Immature natural killer cell (primary cell): Measurements from ENCODE around the gene LST1. TPM values are rescaled to one million over a fixed set of nuclear protein-coding genes. Genes with fewer than 3 reads are reported as not detected.

Source experiments
- DNase-seq, 3 donors: peaks; one replicate each; pipeline ENCODE4 v3.0.0; 2022; ENCODE audit warnings: mixed read lengths in 1 of 3
- H3K27ac Mint-ChIP-seq, 6 donors: one replicate each; pipeline ENCODE4 v1.8.0; 2020; ENCODE audit warnings: mixed read lengths in 6 of 6, mild to moderate bottlenecking in 5 of 6, inconsistent platforms in 4 of 6, moderate library complexity in 3 of 6
- H3K27me3 Mint-ChIP-seq, 3 donors: one replicate each; pipeline ENCODE4 v1.8.0; 2020 to 2021; ENCODE audit warnings: low read depth in 3 of 3, mild to moderate bottlenecking in 3 of 3, mixed read lengths in 3 of 3, moderate library complexity in 3 of 3, inconsistent platforms in 1 of 3
- H3K36me3 Mint-ChIP-seq, 3 donors: one replicate each; pipeline ENCODE4 v1.8.0; 2020; ENCODE audit warnings: mixed read lengths in 3 of 3, inconsistent platforms in 2 of 3, mild to moderate bottlenecking in 2 of 3
- H3K4me1 Mint-ChIP-seq, 2 donors: one replicate each; pipeline ENCODE4 v1.8.0; 2020; ENCODE audit warnings: inconsistent platforms in 2 of 2, mild to moderate bottlenecking in 2 of 2, mixed read lengths in 2 of 2, moderate library complexity in 1 of 2
- H3K4me3 Mint-ChIP-seq, 5 donors: one replicate each; pipeline ENCODE4 v1.8.0; 2020; ENCODE audit warnings: mild to moderate bottlenecking in 5 of 5, mixed read lengths in 5 of 5, inconsistent platforms in 3 of 5, moderate library complexity in 3 of 5
- H3K9me3 Mint-ChIP-seq, 6 donors: one replicate each; pipeline ENCODE4 v1.8.0; 2020; ENCODE audit warnings: mild to moderate bottlenecking in 6 of 6, mixed read lengths in 6 of 6, inconsistent platforms in 4 of 6, moderate library complexity in 3 of 6
- polyA plus RNA-seq, 3 donors: library from polyadenylated mRNA; unstranded; fragments of 300-500 nt; fragmentation: Illumina TruSeq; gene quantifications; one replicate each; pipeline ENCODE4 v1.2.3, GENCODE V29; 2021

LST1 gene
- polyA plus RNA-seq, 3 donors from 2014 or later = 20.3 to 44.8 (median 42.3) TPM

DNA sequence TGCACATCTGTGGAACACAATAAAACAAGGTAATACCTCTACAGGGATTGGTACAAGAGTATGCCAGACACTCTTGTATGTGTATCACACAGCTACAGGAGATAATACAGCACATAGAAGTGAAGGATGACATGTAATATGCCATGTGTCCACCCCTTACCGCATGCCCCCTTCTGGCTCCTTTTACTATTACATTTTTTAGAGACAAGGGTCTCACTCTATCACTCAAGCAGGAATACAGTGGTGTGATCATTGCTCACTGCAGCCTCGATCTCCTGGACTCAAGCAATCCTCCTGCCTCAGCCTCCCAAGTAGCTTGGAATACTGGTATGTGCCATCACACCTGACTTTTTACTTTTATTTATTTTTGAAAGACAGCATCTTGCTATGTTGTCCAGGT is 10.9 kb downstream of the LST1 start:
- Mint-ChIP-seq H3K9me3 (no peaks in the 10 kb centered on the region), H3K4me3 (no peak overlapping the region), H3K36me3 (no peaks in the 10 kb centered on the region), H3K4me1 (peaks cover 45 to 49% of the 10 kb centered on the region in 2 donors), H3K27me3 (peaks cover 6 to 14% (median 12%) of the 10 kb centered on the region in 3 donors), H3K27ac (peak overlapping the region in 5 of 6 donors; percentile 43 to 71 (median 52))
- DNase-seq = peak; percentile 67 to 75 (median 71)

DNA sequence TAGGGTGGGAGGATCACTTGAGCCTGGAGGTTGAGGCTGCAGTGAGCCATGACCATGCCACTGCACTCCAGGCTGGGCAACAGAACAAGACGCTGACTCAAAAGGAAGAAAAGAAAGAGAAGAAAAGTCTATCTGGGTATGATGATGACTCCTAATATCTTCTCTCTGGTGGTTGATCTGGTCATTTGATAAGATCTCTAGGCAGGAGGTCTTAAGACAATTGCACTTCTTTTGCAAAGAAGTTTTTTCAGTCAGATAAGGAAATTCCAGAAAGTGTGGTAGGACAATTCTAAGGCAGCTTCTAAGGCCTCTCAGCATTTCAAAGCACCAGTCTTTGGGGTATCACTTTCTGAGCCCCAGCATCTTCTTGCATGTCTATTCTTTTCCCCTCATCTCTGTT is 21.2 kb downstream of the LST1 start:
- H3K36me3 Mint-ChIP-seq = no peaks in the 10 kb centered on the region
- no peaks in the 10 kb centered on the region for H3K9me3 Mint-ChIP-seq
- H3K4me3 Mint-ChIP-seq = no peak overlapping the region
- DNase-seq = no peak
- H3K27me3 Mint-ChIP-seq = peaks cover 0 to 7% (median 6%) of the 10 kb centered on the region in 3 donors
- H3K27ac Mint-ChIP-seq = no peak overlapping the region
- no peaks in the 10 kb centered on the region for H3K4me1 Mint-ChIP-seq

DNA sequence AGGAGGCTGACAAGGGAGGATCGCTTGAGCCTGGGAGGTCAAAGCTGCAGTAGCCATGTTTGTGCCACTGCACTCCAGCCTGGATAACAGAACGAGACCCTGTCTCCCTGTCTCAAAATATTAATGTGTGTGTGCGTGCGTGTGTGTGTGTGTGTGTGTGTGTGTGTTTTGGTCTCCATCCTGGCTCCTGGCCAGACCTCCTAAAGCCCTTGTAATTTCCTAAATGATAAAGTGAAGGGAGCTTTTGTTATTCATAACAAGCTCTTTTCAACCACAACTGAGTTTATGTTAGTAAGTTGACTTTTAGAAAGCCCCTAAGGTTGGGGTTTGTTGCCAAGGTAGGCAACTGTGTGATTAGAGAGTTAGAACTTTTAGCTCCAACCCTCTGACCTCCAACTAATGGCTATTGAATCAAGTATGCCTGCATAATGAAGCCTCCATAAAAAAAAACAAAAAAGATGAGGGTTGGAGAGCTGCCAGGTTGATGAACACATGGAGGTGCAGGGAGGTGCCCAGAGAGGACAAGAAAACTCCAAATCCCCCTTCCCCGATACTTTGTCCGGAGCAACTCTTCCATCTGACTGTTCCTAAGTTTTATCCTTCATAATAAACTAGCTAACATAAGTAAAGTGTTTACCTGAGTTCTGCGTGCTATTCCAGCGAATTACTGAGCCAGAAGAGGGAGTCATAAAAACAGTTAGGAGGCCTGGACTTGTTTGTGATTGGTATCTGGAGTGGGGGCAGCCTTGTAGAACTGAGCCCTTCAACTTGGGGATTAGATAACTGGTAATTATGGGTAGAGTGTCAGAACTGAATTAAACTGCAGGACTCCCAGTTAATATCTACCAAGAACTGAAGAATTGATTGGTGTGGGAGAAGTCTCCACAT is 23.7 kb downstream of the LST1 start:
- Mint-ChIP-seq H3K4me3 (no peak overlapping the region), H3K27ac (no peak overlapping the region), H3K36me3 (no peaks in the 10 kb centered on the region), H3K9me3 (no peaks in the 10 kb centered on the region), H3K27me3 (peaks cover 0 to 7% (median 2%) of the 10 kb centered on the region in 3 donors), H3K4me1 (no peaks in the 10 kb centered on the region)
- DNase-seq = no peak

DNA sequence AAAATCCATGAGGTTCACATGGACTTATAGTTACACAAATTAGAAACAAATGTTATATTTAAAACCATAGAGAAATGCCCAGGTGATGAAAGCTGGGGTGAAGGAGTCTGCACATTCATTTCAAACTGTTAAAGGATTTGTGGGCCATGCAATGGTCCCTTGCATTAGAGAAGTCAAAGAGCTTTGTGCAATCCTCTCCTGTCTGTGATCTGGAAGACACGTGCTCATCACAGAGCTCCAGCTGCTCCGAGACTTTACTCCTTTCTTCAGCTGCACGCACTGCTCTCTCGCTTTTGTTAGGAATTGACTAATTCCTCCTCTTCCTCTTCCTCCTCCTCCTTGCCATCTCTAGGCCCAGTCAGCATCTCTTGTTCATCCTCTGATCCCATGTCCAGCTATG is 24.9 kb downstream of the LST1 start:
- Mint-ChIP-seq H3K27me3 (peaks cover 2 to 7% (median 2%) of the 10 kb centered on the region in 3 donors), H3K9me3 (no peaks in the 10 kb centered on the region), H3K4me1 (no peaks in the 10 kb centered on the region), H3K27ac (no peak overlapping the region), H3K36me3 (no peaks in the 10 kb centered on the region), H3K4me3 (no peak overlapping the region)
- DNase-seq = no peak

DNA sequence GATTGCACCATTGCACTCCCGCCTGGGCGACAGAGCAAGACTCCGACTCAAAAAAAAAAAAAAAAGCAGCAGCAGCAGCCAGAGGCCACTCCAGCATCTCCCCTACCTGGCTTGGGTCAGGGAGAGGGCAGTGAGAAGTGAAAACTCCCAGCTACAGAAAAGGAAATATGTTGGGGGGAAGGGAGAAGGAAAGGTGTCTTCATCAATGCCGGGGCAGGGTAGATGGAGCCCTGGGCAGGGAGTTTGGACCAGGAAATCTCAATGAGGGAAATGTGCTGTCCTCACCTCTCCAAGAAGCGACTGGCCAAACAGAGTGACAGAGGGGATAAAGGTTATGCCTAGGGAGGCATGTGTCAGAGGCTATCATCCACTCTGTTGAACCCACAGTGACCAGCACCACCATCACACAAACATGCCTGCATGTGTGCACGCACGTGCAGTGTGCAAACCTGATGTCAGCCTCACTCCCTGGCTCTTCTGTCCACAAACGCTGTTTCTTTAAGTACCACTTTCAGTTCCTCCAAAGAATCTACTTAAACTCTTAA is 28.1 kb downstream of the LST1 start:
- Mint-ChIP-seq H3K4me1 (peaks cover 0 to 1% of the 10 kb centered on the region in 2 donors), H3K27ac (no peak overlapping the region), H3K4me3 (no peak overlapping the region)

DNA sequence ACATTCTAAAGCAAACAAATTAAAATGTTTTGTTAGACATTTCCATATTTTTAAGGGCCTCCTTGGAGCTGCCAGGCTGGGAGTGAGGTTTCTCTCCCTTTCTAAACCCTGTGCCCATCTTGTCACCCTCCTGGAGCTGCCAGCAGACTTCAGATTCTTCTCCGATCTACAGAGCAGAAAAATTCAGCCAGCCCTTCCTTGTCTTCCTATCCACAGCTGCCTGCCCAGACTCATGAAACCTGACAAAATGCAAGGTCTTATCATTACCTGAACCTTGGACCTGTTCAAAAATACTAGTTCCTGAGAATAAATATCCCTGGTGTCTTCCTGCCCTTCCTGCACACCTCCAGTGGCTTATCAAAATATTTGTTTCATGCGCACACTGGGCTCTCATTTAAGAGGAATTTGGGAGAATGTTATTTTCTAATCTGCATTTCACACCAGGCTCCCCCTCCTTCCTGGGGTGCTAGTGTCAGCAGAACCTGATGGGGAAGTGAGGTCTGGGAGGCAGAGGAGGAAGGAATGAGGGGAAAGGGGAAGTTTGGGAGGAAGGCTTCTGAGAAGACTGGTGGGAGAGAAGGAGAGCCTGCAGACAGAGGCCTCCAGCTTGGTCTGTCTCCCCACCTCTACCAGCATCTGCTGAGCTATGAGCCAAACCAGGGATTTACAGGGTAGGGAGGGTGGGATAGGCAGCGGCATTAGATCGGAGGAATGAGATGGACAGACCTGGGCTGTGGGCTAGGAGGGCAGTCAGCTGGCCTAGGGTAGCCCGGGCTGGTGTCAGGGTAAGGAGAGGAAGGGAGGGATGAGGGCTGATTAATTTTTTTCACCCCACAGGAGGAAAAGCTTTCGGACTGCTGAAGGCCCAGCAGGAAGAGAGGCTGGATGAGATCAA is 28.9 kb downstream of the LST1 start, which contains the start of gene AIF1:
Gene AIF1, plus strand, starts transcription at position 551 of the 895 bp plus-strand sequence. Its CDS starts 96 bp downstream, at position 647.
- DNase-seq = no peak
- peaks cover 2 to 6% (median 2%) of the 10 kb centered on the region in 3 donors for H3K27me3 Mint-ChIP-seq
- H3K4me1 Mint-ChIP-seq = peaks cover 5 to 7% of the 10 kb centered on the region in 2 donors
- peak within 1 kb of the TSS in 4 of 6 donors; percentile 5 to 67 (median 32) for H3K27ac Mint-ChIP-seq
- H3K9me3 Mint-ChIP-seq = no peaks in the 10 kb centered on the region
- no peaks in the 10 kb centered on the region for H3K36me3 Mint-ChIP-seq
- peak within 1 kb of the TSS in 1 of 5 donors; percentile 31 for H3K4me3 Mint-ChIP-seq

More for the DNA sequence above, 28.1 kb downstream of the LST1 start:
- no peak for DNase-seq
- Mint-ChIP-seq H3K27me3 (peaks cover 1 to 4% (median 2%) of the 10 kb centered on the region in 3 donors), H3K36me3 (no peaks in the 10 kb centered on the region), H3K9me3 (no peaks in the 10 kb centered on the region)

DNA sequence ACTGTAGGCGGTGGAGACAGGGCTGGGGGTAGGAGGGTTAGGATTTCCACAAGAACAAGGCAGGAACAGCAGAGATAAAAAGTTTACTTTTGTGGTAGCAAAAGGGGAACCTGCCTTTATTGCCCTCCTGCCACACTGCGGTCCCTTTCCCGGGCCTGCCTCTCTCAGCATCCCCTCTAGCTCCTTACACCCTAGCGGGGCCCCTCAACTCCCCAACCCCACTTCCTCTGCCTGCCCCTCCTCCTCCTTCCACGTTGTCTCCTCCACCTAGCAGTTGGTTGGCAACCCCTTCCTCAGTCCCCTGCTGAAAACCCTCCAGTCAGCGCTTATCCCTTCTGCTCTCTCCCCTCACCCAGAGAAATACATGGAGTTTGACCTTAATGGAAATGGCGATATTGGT is 29.7 kb downstream of the LST1 start:
- peaks cover 6 to 12% (median 8%) of the 10 kb centered on the region in 3 donors for H3K27me3 Mint-ChIP-seq
- H3K9me3 Mint-ChIP-seq = no peaks in the 10 kb centered on the region
- H3K27ac Mint-ChIP-seq = peak overlapping the region in 1 of 6 donors; percentile 5
- H3K4me3 Mint-ChIP-seq = no peak overlapping the region
- H3K4me1 Mint-ChIP-seq = peaks cover 8% of the 10 kb centered on the region in 2 donors
- H3K36me3 Mint-ChIP-seq = no peaks in the 10 kb centered on the region
- DNase-seq = no peak

DNA sequence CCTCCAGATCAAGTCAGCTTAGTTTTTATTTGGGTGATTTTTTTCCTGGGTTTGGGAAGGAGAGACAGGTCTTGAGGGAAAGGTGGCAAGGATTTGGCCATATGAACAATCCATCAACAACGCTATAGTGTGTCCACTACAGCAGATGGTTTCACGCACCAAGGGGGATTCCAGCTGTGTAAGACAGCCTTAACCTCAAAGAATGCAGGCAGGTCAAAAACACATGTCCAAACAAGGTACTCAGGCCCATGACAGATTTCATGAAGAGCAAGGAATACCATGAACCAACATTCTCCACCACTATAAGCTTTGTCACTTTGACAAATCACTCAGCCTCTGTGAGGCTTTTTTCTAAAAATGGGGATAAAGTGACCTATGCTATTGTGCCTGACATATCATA is 30.9 kb downstream of the LST1 start:
- Mint-ChIP-seq H3K4me3 (peak overlapping the region in 1 of 5 donors; percentile 46), H3K4me1 (peaks cover 19% of the 10 kb centered on the region in 2 donors)

DNA sequence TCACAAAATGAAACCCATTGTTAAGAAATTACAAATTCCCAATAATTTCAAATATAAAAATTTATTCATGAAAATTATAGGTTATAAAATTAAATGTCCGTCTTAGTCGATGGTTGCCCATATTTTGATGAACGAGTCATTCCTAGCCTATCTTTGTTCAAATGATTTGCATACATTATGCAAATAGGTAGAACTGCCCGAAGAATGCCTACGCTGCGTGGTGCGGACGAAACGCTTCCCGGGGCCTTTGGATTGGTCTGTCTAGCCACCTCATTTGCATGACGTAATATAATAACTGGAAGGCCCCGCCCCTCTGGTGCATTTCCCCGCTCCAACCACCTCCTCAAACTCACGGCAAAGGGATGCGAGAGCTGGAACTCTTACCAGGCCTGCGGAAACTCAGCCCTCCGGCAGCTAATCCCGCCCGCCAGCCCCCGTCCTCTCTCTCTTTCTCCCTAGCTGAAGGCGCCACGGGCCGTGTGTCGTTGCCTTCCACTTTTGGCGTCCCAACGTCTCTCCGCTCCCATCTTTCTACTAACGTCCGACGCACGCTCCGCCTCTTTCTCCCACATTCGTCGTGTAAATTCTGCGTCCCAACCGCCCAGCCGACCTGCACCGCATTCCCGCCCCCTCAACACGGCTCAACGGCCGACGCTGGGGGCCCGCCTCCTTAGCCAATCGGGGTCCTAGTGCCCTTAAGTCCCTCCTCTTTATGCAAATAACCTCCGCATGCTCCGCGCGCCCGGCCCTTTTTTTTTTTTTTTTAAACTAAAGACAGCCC is 33.9 kb downstream of the LST1 start:
- H3K4me3 Mint-ChIP-seq = peak overlapping the region; percentile 87 to 94 (median 89)
- peaks cover 27 to 29% of the 10 kb centered on the region in 2 donors for H3K4me1 Mint-ChIP-seq
- no peaks in the 10 kb centered on the region for H3K9me3 Mint-ChIP-seq

More for the DNA sequence above, 30.9 kb downstream of the LST1 start:
- Mint-ChIP-seq H3K27ac (peak overlapping the region in 1 of 6 donors; percentile 63), H3K36me3 (no peaks in the 10 kb centered on the region), H3K9me3 (no peaks in the 10 kb centered on the region), H3K27me3 (peaks cover 11 to 19% (median 14%) of the 10 kb centered on the region in 3 donors)
- DNase-seq = no peak

DNA sequence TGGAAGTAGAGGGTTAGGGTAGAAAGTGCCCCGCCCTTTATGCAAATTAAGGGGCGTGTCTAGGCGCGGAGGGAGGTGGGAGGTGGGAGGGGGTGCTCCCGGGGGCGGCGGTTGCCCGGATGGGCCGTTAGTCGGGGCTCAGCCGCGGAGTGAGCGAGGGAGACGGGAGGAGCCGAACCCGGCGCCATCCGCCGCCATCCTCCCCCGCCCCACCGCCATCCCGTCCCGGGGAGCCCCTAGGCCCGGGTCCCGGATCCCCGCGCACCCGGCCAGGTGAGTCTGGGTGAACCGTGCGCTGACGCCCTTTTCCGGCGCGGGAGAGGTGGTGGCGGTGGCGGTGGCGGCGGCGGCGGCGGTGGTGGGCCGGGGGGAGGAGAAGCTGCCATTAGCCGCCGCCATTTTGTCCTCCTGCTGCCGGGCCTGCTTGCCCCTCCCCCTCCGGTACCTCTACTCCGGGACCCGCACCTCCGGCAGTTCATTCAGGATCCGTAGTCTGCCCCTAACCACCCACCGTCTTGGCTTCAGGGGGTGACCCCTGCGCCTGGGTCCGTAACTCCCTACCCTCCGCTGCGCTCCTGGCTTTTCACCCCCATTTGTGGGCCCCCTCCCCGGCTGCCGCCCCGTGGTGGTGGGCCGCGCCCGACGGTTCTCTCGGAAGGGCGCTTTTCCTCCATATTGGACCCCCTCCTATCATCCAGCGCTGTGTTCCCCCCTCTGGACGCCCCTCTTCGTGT is 34.7 kb downstream of the LST1 start, which contains the start of gene PRRC2A:
Gene PRRC2A, plus strand, starts transcription at position 130 of the 734 bp plus-strand sequence. CDS start 2,075 bp downstream, outside the sequence.
- Mint-ChIP-seq H3K36me3 (peaks cover 6 to 20% (median 10%) of the 10 kb centered on the region in 3 donors), H3K4me3 (peak within 1 kb of the TSS; percentile 90 to 96 (median 93)), H3K27ac (peak within 1 kb of the TSS; percentile 97 to 99 (median 98)), H3K4me1 (peaks cover 27 to 29% of the 10 kb centered on the region in 2 donors), H3K27me3 (peaks cover 11 to 18% (median 14%) of the 10 kb centered on the region in 3 donors), H3K9me3 (no peaks in the 10 kb centered on the region)
- DNase-seq = peak in 1 of 3 donors; percentile 78

More for the DNA sequence above, 33.9 kb downstream of the LST1 start:
- DNase-seq = peak; percentile 97 to 99 (median 98)
- peak overlapping the region; percentile 95 to 99 (median 97) for H3K27ac Mint-ChIP-seq
- H3K36me3 Mint-ChIP-seq = peaks cover 6 to 12% (median 6%) of the 10 kb centered on the region in 3 donors
- H3K27me3 Mint-ChIP-seq = peaks cover 11 to 19% (median 14%) of the 10 kb centered on the region in 3 donors

DNA sequence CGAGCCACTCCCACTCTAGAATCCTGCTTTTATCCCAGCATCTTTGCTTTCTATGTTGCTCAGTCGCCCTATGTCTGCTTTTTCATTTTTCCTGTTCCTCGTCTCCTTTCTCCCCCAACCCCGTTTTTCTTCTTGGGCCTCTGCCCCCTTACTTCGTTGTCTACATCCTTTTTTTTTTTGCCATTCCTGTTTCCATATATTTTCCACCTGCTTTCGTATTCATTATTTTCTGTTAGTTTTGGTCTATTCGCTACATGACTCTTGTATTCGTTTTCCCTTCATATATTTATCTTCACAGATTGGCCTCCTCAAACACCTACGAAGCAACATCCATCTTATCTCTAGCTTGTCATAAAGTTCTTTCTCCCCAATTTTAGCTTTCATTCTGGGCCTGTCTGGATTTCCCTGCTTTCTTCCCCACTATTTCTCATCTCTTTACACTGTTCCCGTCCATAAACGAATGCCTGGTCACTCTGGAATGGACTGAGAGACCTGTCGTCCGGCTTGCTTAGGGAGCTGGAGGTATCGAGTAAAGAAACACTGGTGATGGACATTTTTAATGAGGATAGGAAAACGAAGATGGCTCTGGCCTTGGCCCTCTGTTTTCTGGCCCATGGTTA is 35.4 kb downstream of the LST1 start:
- Mint-ChIP-seq H3K27ac (peak overlapping the region; percentile 93 to 98 (median 97)), H3K4me3 (peak overlapping the region; percentile 87 to 96 (median 93)), H3K27me3 (peaks cover 11 to 15% (median 14%) of the 10 kb centered on the region in 3 donors), H3K4me1 (peaks cover 27 to 29% of the 10 kb centered on the region in 2 donors), H3K36me3 (peaks cover 10 to 26% (median 17%) of the 10 kb centered on the region in 3 donors), H3K9me3 (no peaks in the 10 kb centered on the region)
- DNase-seq = no peak
